SU-DHL-6 (cell line): Measurements from ENCODE around the gene BASP1.
A peak's percentile ranks its signal among the peaks of the same experiment; 100 is the strongest.

Source experiments
- H2AFZ ChIP-seq: fragments of 200-600 bp; sonication (generic); 2 replicates; pipeline ENCODE4 v1.6.1; 2014; ENCODE audit warnings: low read depth, mild to moderate bottlenecking, moderate library complexity, mixed read lengths, antibody characterized with exemption, low read length; ENCODE audit not compliant: severe bottlenecking
- H3F3A ChIP-seq: fragments of 200-600 bp; shearing (Covaris generic); 2 replicates; pipeline ENCODE4 v1.6.0; 2016; ENCODE audit warnings: antibody characterized with exemption, mild to moderate bottlenecking; ENCODE audit not compliant: insufficient read depth
- H3K27ac ChIP-seq: fragments of 200-600 bp; sonication (generic); 2 replicates; pipeline ENCODE4 v1.5.1; 2016; ENCODE audit warnings: low read depth, mild to moderate bottlenecking, low read length, moderate library complexity, mixed read lengths
- H3K27me3 ChIP-seq: fragments of 200-600 bp; sonication (generic), shearing (Covaris generic); 2 replicates; pipeline ENCODE4 v1.6.0; 2014; ENCODE audit warnings: mild to moderate bottlenecking, low read length
- H3K36me3 ChIP-seq: fragments of 200-600 bp; sonication (generic); 2 replicates; pipeline ENCODE4 v1.6.1; 2014; ENCODE audit warnings: mild to moderate bottlenecking, low read length, mixed read lengths
- H3K4me2 ChIP-seq: fragments of 300-600, 200-600 bp; shearing (Covaris generic), sonication (generic); 2 replicates; pipeline ENCODE4 v1.6.0; 2014; ENCODE audit warnings: low read length, low read depth, mild to moderate bottlenecking; ENCODE audit not compliant: poor library complexity, severe bottlenecking
- H3K4me3 ChIP-seq: fragments of 200-600 bp; sonication (generic); 2 replicates; pipeline ENCODE4 v1.5.1; 2014; ENCODE audit warnings: antibody characterized with exemption, low read length, mild to moderate bottlenecking, mixed read lengths; ENCODE audit not compliant: insufficient read depth, poor library complexity, severe bottlenecking
- H3K79me2 ChIP-seq: fragments of 200-600 bp; sonication (generic); 2 replicates; pipeline ENCODE4 v1.6.1; 2014; ENCODE audit warnings: mild to moderate bottlenecking, low read length, moderate library complexity; ENCODE audit not compliant: insufficient read depth
- H3K9ac ChIP-seq: fragments of 200-600 bp; sonication (generic); 2 replicates; pipeline ENCODE4 v1.7.0; 2014; ENCODE audit warnings: mild to moderate bottlenecking, low read length
- H3K9me2 ChIP-seq: fragments of 200-600 bp; sonication (generic); replicated peaks from 2 replicates; pipeline ENCODE4 v1.6.1; 2014; ENCODE audit warnings: low read length; ENCODE audit not compliant: insufficient read depth
- H3K9me3 ChIP-seq: fragments of 200-600 bp; sonication (generic); 2 replicates; pipeline ENCODE4 v1.6.1; 2014; ENCODE audit warnings: low read length, mixed read lengths; ENCODE audit not compliant: insufficient read depth
- H4K20me1 ChIP-seq: fragments of 200-600 bp; sonication (generic); 2 replicates; pipeline ENCODE4 v1.6.1; 2014; ENCODE audit warnings: low read depth, mild to moderate bottlenecking, antibody characterized with exemption, low read length, moderate library complexity, mixed read lengths
- CTCF ChIP-seq: fragments of 200-600 bp; sonication (generic); IDR thresholded peaks from one replicate; pipeline ENCODE4 v1.5.1; 2017; ENCODE audit warnings: antibody characterized with exemption, mild to moderate bottlenecking, low read length, moderate library complexity; ENCODE audit not compliant: insufficient read depth, poor library complexity, severe bottlenecking
- EZH2phosphoT487 ChIP-seq: fragments of 200-600 bp; sonication (generic), shearing (Covaris generic); conservative IDR thresholded peaks from 2 replicates; pipeline ENCODE4 v1.6.1; 2018; ENCODE audit warnings: mild to moderate bottlenecking, antibody characterized with exemption, low read length, moderate library complexity, mixed read lengths

The BASP1 gene

GRCh38 chr5:17220469-17220868, 3.0 kb downstream of the BASP1 start:
- H3K27ac ChIP-seq = peak overlapping the region; percentile 84
- no peak overlapping the region for H2AFZ ChIP-seq
- H3K36me3 ChIP-seq = peaks cover 16% of the 10 kb centered on the region; the same call in 1 of the 2 replicates
- H3K79me2 ChIP-seq = peaks cover 92% of the 10 kb centered on the region
- TF ChIP-seq CTCF = no peak
- TF ChIP-seq EZH2phosphoT487 = no peak
- H3K4me2 ChIP-seq = peak overlapping the region; percentile 93
- H3K9me2 ChIP-seq = no peaks in the 10 kb centered on the region
- H3K9ac ChIP-seq = peak overlapping the region; percentile 89
- peaks cover 50% of the 10 kb centered on the region for H4K20me1 ChIP-seq
- H3K9me3 ChIP-seq = no peaks in the 10 kb centered on the region
- H3F3A ChIP-seq = peaks cover 36% of the 10 kb centered on the region
- H3K4me3 ChIP-seq = peak overlapping the region; percentile 60
- no peaks in the 10 kb centered on the region for H3K27me3 ChIP-seq

GRCh38 chr5:17221843-17222636, 4.6 kb downstream of the BASP1 start:
- peak overlapping the region; percentile 89 for H3K9ac ChIP-seq
- TF ChIP-seq CTCF = no peak
- TF ChIP-seq EZH2phosphoT487 = no peak

GRCh38 chr5:17222664-17223063, 5.2 kb downstream of the BASP1 start:
- H3K36me3 ChIP-seq = peaks cover 22% of the 10 kb centered on the region
- H2AFZ ChIP-seq = no peak overlapping the region
- H3K9ac ChIP-seq = peak overlapping the region; percentile 89
- H3K9me3 ChIP-seq = no peaks in the 10 kb centered on the region
- H3K79me2 ChIP-seq = peaks cover 99% of the 10 kb centered on the region
- no peak for TF ChIP-seq EZH2phosphoT487
- no peak for TF ChIP-seq CTCF
- no peaks in the 10 kb centered on the region for H3K9me2 ChIP-seq
- peak overlapping the region; percentile 93 for H3K4me2 ChIP-seq
- no peaks in the 10 kb centered on the region for H3K27me3 ChIP-seq
- peak overlapping the region; percentile 84 for H3K27ac ChIP-seq
- H4K20me1 ChIP-seq = peaks cover 63% of the 10 kb centered on the region
- H3F3A ChIP-seq = peaks cover 41% of the 10 kb centered on the region
- H3K4me3 ChIP-seq = peak overlapping the region; percentile 35

More at GRCh38 chr5:17221843-17222636, 4.6 kb downstream of the BASP1 start:
- no peaks in the 10 kb centered on the region for H3K9me3 ChIP-seq
- H3F3A ChIP-seq = peaks cover 41% of the 10 kb centered on the region
- peak overlapping the region; percentile 93 for H3K4me2 ChIP-seq
- peak overlapping the region; percentile 84 for H3K27ac ChIP-seq
- no peaks in the 10 kb centered on the region for H3K27me3 ChIP-seq
- no peak overlapping the region for H2AFZ ChIP-seq
- peak overlapping the region; percentile 60 for H3K4me3 ChIP-seq
- H4K20me1 ChIP-seq = peaks cover 62% of the 10 kb centered on the region
- peaks cover 22% of the 10 kb centered on the region for H3K36me3 ChIP-seq
- H3K9me2 ChIP-seq = no peaks in the 10 kb centered on the region
- H3K79me2 ChIP-seq = peaks cover 96% of the 10 kb centered on the region
